Esophagus mucosa (tissue), 1 donor: ENCODE measurements around the gene TAF11L7. TPM values are rescaled to one million over a fixed set of nuclear protein-coding genes. Genes with fewer than 3 reads are reported as not detected.
"Not testable (repeated sequence)": the region's sequence is repeated elsewhere in the genome, so short reads cannot be mapped to it uniquely, and the experiment has no call there.

ENCODE experiments used
- ATAC-seq: fragments of 200-7000 bp; cut with Tn5 transposase; one replicate; pipeline ENCODE4 v1.9.1; 2020
- total RNA-seq: library from RNA; stranded (reverse); gene quantifications from one replicate; pipeline ENCODE4 v1.2.4, GENCODE V29; 2023
- donor health status: DM: yes; HTN: yes; CAD: no.

The TAF11L7 gene
- total RNA-seq = not detected

- ATAC-seq = not testable (repeated sequence)
Observed at GRCh38 chr5:17585658-17586057, at the start of gene TAF11L7. TAF11L7 (minus strand) TSS chr5:17585758.

GRCh38 chr5:17634160-17634559 lies 48.6 kb upstream of the TAF11L7 start, which contains the start of gene TAF11L14:
TAF11L14 (plus strand) TSS chr5:17634460.
- ATAC-seq = no peak

- not testable (repeated sequence) for ATAC-seq
Observed at GRCh38 chr5:17631788-17632187, 46.2 kb upstream of the TAF11L7 start, which contains the start of gene TAF11L13. TAF11L13 (plus strand) TSS chr5:17632088.

- ATAC-seq = no peak
Observed at GRCh38 chr5:17625686-17626085, 40.1 kb upstream of the TAF11L7 start.

- no peak for ATAC-seq
Observed at GRCh38 chr5:17620627-17621026, 35.1 kb upstream of the TAF11L7 start.

GRCh38 chr5:17619354-17619753 lies 33.8 kb upstream of the TAF11L7 start:
- no peak for ATAC-seq

GRCh38 chr5:17614872-17615605 lies 29.5 kb upstream of the TAF11L7 start:
- no peak for ATAC-seq

GRCh38 chr5:17610092-17610491 lies 24.5 kb upstream of the TAF11L7 start, which contains the start of gene TAF11L12:
TAF11L12 (plus strand) TSS chr5:17610392.
- not testable (repeated sequence) for ATAC-seq

- not testable (repeated sequence) for ATAC-seq
Observed at GRCh38 chr5:17607461-17607860, 21.9 kb upstream of the TAF11L7 start.

GRCh38 chr5:17604951-17605350 lies 19.4 kb upstream of the TAF11L7 start:
- no peak for ATAC-seq

GRCh38 chr5:17603880-17604279 lies 18.3 kb upstream of the TAF11L7 start, which contains the start of gene TAF11L11:
TAF11L11 (plus strand) TSS chr5:17604183.
- not testable (repeated sequence) for ATAC-seq

- ATAC-seq = not testable (repeated sequence)
Observed at GRCh38 chr5:17597728-17598127, 12.2 kb upstream of the TAF11L7 start, which contains the start of gene TAF11L10. TAF11L10 (minus strand) TSS chr5:17597828.

- ATAC-seq = not testable (repeated sequence)
Observed at GRCh38 chr5:17594255-17594654, 8.7 kb upstream of the TAF11L7 start, which contains the start of gene TAF11L9. TAF11L9 (minus strand) TSS chr5:17594394.

- ATAC-seq = not testable (repeated sequence)
Observed at GRCh38 chr5:17590860-17591259, 5.3 kb upstream of the TAF11L7 start, which contains the start of gene TAF11L8. TAF11L8 (minus strand) TSS chr5:17590960.

Other genes starting within 250 kb of the TAF11L7 start
- gene TAF11L2, start 87.5 kb downstream of the TAF11L7 start, total RNA-seq = not detected
- gene TAF11L3, start 67.4 kb downstream of the TAF11L7 start, total RNA-seq = not detected
- gene TAF11L4, start 64.0 kb downstream of the TAF11L7 start, total RNA-seq = not detected
- not detected for gene TAF11L5, start 60.5 kb downstream of the TAF11L7 start, total RNA-seq
- not detected for gene TAF11L6, start 57.1 kb downstream of the TAF11L7 start, total RNA-seq
- gene TAF11L8, start 5.2 kb upstream of the TAF11L7 start, total RNA-seq = not detected
- not detected for gene TAF11L9, start 8.6 kb upstream of the TAF11L7 start, total RNA-seq
- not detected for gene TAF11L10, start 12.1 kb upstream of the TAF11L7 start, total RNA-seq
- gene TAF11L11, start 18.4 kb upstream of the TAF11L7 start, total RNA-seq = not detected
- not detected for gene TAF11L12, start 24.6 kb upstream of the TAF11L7 start, total RNA-seq
- gene TAF11L13, start 46.3 kb upstream of the TAF11L7 start, total RNA-seq = not detected
- not detected for gene TAF11L14, start 48.7 kb upstream of the TAF11L7 start, total RNA-seq